H9 (cell line): ENCODE measurements around the gene CCDC192. TPM values are rescaled to one million over a fixed set of nuclear protein-coding genes. Genes with fewer than 3 reads are reported as not detected.

Experiments used
- DNase-seq: peaks from one replicate; pipeline ENCODE4 v3.0.0-alpha.2; 2017
- H2AFZ ChIP-seq: one replicate; pipeline ENCODE4 v1.6.1; 2013; ENCODE audit warnings: mild to moderate bottlenecking, low read length, control low read depth, moderate library complexity
- H2AK5ac ChIP-seq: 2 replicates; pipeline ENCODE4 v1.6.1; 2013; ENCODE audit warnings: low read length, control low read depth, mixed read lengths; ENCODE audit not compliant: insufficient read length
- H2BK120ac ChIP-seq: one replicate; pipeline ENCODE4 v1.6.1; 2013; ENCODE audit warnings: low read depth, mild to moderate bottlenecking, low read length, control low read depth, inconsistent platforms; ENCODE audit not compliant: poor library complexity, severe bottlenecking
- H2BK12ac ChIP-seq: 2 replicates; pipeline ENCODE4 v1.6.1; 2013; ENCODE audit warnings: low read length, control low read depth, mixed read lengths, low read depth; ENCODE audit not compliant: insufficient read length
- H2BK15ac ChIP-seq: 2 replicates; pipeline ENCODE4 v1.6.1; 2013; ENCODE audit warnings: low read depth, low read length, control low read depth
- H2BK20ac ChIP-seq: one replicate; pipeline ENCODE4 v1.6.1; 2013; ENCODE audit warnings: low read depth, mild to moderate bottlenecking, low read length, control low read depth, inconsistent platforms; ENCODE audit not compliant: poor library complexity, severe bottlenecking
- H2BK5ac ChIP-seq: 2 replicates; pipeline ENCODE4 v1.6.1; 2013; ENCODE audit warnings: low read length, control low read depth, mixed read lengths; ENCODE audit not compliant: insufficient read length
- H3K14ac ChIP-seq: 2 replicates; pipeline ENCODE4 v1.6.1; 2013; ENCODE audit warnings: low read length, control low read depth; ENCODE audit not compliant: insufficient read depth
- H3K18ac ChIP-seq: 2 replicates; pipeline ENCODE4 v1.6.1; 2013; ENCODE audit warnings: low read depth, mild to moderate bottlenecking, mixed read lengths, low read length, control low read depth; ENCODE audit not compliant: insufficient read length
- H3K23ac ChIP-seq: 2 replicates; pipeline ENCODE4 v1.6.1; 2013; ENCODE audit warnings: low read length, control low read depth, mixed read lengths, low read depth; ENCODE audit not compliant: insufficient read length
- H3K23me2 ChIP-seq: 2 replicates; pipeline ENCODE4 v1.6.1; 2013; ENCODE audit warnings: low read depth, mild to moderate bottlenecking, mixed read lengths, low read length, control low read depth; ENCODE audit not compliant: insufficient read length, poor library complexity, severe bottlenecking
- H3K27ac ChIP-seq: 2 replicates; pipeline ENCODE4 v1.5.1; 2013; ENCODE audit warnings: low read length, control low read depth, mixed read lengths, low read depth; ENCODE audit not compliant: insufficient read length
- H3K27me3 ChIP-seq: 2 replicates; pipeline ENCODE4 v1.6.1; 2013; ENCODE audit warnings: low read length, control low read depth, inconsistent platforms; ENCODE audit not compliant: insufficient read depth
- H3K4ac ChIP-seq: 2 replicates; pipeline ENCODE4 v1.6.1; 2013; ENCODE audit warnings: low read depth, mild to moderate bottlenecking, control low read depth, inconsistent platforms, low read length, moderate library complexity
- H3K4me1 ChIP-seq: 2 replicates; pipeline ENCODE4 v1.6.1; 2013; ENCODE audit warnings: low read length, control low read depth, inconsistent platforms; ENCODE audit not compliant: insufficient read depth
- H3K4me2 ChIP-seq: 2 replicates; pipeline ENCODE4 v1.6.1; 2013; ENCODE audit warnings: low read length, control low read depth, mixed read lengths; ENCODE audit not compliant: insufficient read length, insufficient read depth
- H3K56ac ChIP-seq: 2 replicates; pipeline ENCODE4 v1.6.1; 2013; ENCODE audit warnings: low read depth, mild to moderate bottlenecking, mixed read lengths, low read length, control low read depth; ENCODE audit not compliant: insufficient read length
- H3K79me1 ChIP-seq: 2 replicates; pipeline ENCODE4 v1.6.1; 2013; ENCODE audit warnings: low read depth, mild to moderate bottlenecking, moderate library complexity, low read length, control low read depth, inconsistent platforms; ENCODE audit not compliant: insufficient read depth, poor library complexity, severe bottlenecking
- H3K79me2 ChIP-seq: 2 replicates; pipeline ENCODE4 v1.6.1; 2013; ENCODE audit warnings: low read length, control low read depth, inconsistent platforms; ENCODE audit not compliant: insufficient read depth
- H3K9ac ChIP-seq: 2 replicates; pipeline ENCODE4 v1.6.1; 2013; ENCODE audit warnings: low read length, control low read depth, mixed read lengths; ENCODE audit not compliant: insufficient read length; ENCODE audit errors: extremely low read depth
- H3K9me3 ChIP-seq: one replicate; pipeline ENCODE4 v1.6.1; 2013; ENCODE audit warnings: low read depth, low read length, inconsistent platforms; ENCODE audit not compliant: control insufficient read depth
- H3T11ph ChIP-seq: one replicate; pipeline ENCODE4 v1.6.1; 2013; ENCODE audit warnings: mild to moderate bottlenecking, low read length, control low read depth, inconsistent platforms
- H4K20me1 ChIP-seq: one replicate; pipeline ENCODE4 v1.6.1; 2013; ENCODE audit not compliant: control insufficient read depth, insufficient read length, insufficient read depth
- H4K5ac ChIP-seq: 2 replicates; pipeline ENCODE4 v1.6.1; 2013; ENCODE audit warnings: low read depth, mild to moderate bottlenecking, mixed read lengths, low read length, control low read depth; ENCODE audit not compliant: insufficient read length
- H4K8ac ChIP-seq: replicated peaks from 2 replicates; pipeline ENCODE4 v1.6.1; 2013; ENCODE audit warnings: low read length, control low read depth, mixed read lengths, low read depth; ENCODE audit not compliant: insufficient read length
- H4K91ac ChIP-seq: 2 replicates; pipeline ENCODE4 v1.6.1; 2013; ENCODE audit warnings: low read depth, mild to moderate bottlenecking, moderate library complexity, mixed read lengths, low read length, control low read depth; ENCODE audit not compliant: insufficient read length
- H3K27ac Mint-ChIP-seq, 3 experiments: 2 replicates in 2 of 3; 3 replicates in 1 of 3; pipeline ENCODE4 v1.8.0; 2020 to 2021; ENCODE audit warnings: mixed read lengths in 3 of 3, mild to moderate bottlenecking in 1 of 3, moderate library complexity in 1 of 3
- H3K27me3 Mint-ChIP-seq: 2 replicates; pipeline ENCODE4 v1.8.0; 2021; ENCODE audit warnings: low read depth, mild to moderate bottlenecking, moderate library complexity, mixed read lengths
- H3K36me3 Mint-ChIP-seq, 3 experiments: 2 replicates in 2 of 3; 3 replicates in 1 of 3; pipeline ENCODE4 v1.8.0; 2020 to 2021; ENCODE audit warnings: low read depth in 3 of 3, mixed read lengths in 3 of 3; ENCODE audit not compliant: insufficient read depth in 1 of 3
- H3K4me1 Mint-ChIP-seq, 2 experiments: 2 replicates each; pipeline ENCODE4 v1.8.0; 2020; ENCODE audit warnings: mixed read lengths in 2 of 2
- H3K4me3 Mint-ChIP-seq, 2 experiments: 2 replicates in 1 of 2; 3 replicates in 1 of 2; pipeline ENCODE4 v1.8.0; 2020 to 2021; ENCODE audit warnings: mild to moderate bottlenecking in 2 of 2, mixed read lengths in 2 of 2, moderate library complexity in 1 of 2
- H3K9me3 Mint-ChIP-seq, 2 experiments: 2 replicates in 1 of 2; 3 replicates in 1 of 2; pipeline ENCODE4 v1.8.0; 2020; ENCODE audit warnings: mild to moderate bottlenecking in 2 of 2, mixed read lengths in 2 of 2, moderate library complexity in 1 of 2
- CTCF ChIP-seq: fragments of 200-600 bp; sonication (generic); conservative IDR thresholded peaks from 3 replicates; pipeline ENCODE4 v1.8.0; 2021; ENCODE audit warnings: antibody characterized with exemption, mild to moderate bottlenecking
- WGBS: extraction: QIAGEN DNeasy Blood & Tissue Kit; methylation state at CpG from one replicate; pipeline ENCODE4 v1.1.7; 2013; ENCODE audit warnings: missing lambda C conversion rate, low lambda C conversion rate, mixed read lengths; ENCODE audit not compliant: insufficient read length; ENCODE audit errors: extremely low coverage; 5-methylcytosine and 5-hydroxymethylcytosine counted together
- total RNA-seq: library from RNA; stranded (reverse); gene quantifications from 2 replicates; pipeline ENCODE4 v1.2.1, GENCODE V29; 2021

CCDC192 gene
- total RNA-seq, 1 experiment from 2014 or later = not detected

- Histone ChIP-seq H3K23ac (no peak overlapping the region), H3K4me1 (peaks cover 2% of the 10 kb centered on the region; the same call in 1 of the 2 replicates), H3K79me1 (no peaks in the 10 kb centered on the region), H4K91ac (no peak overlapping the region), H3K14ac (no peak overlapping the region; the same call in 1 of the 2 replicates), H4K20me1 (no peaks in the 10 kb centered on the region), H3K56ac (no peak overlapping the region), H3K23me2 (no peaks in the 10 kb centered on the region), H2AK5ac (no peak overlapping the region), H3K9ac (no peak overlapping the region), H3K27ac (no peak overlapping the region), H3K18ac (no peak overlapping the region), H3K79me2 (no peaks in the 10 kb centered on the region), H2BK120ac (no peak overlapping the region), H4K5ac (no peak overlapping the region), H3K4ac (no peak overlapping the region), H3T11ph (no peak overlapping the region), H3K27me3 (peaks cover 21% of the 10 kb centered on the region), H4K8ac (no peak overlapping the region), H2BK20ac (no peak overlapping the region), H2BK12ac (no peak overlapping the region), H3K9me3 (no peaks in the 10 kb centered on the region), H3K4me2 (no peak overlapping the region), H2BK5ac (no peak overlapping the region), H2BK15ac (no peak overlapping the region), H2AFZ (no peak overlapping the region)
- H3K4me3 Mint-ChIP-seq = no peak overlapping the region
- TF ChIP-seq CTCF = no peak
- H3K27me3 Mint-ChIP-seq = peaks cover 85% of the 10 kb centered on the region
- no CpG with 5 or more reads among the region's 6 CpGs for WGBS
- no peaks in the 10 kb centered on the region for H3K9me3 Mint-ChIP-seq
- no peak overlapping the region for H3K27ac Mint-ChIP-seq
- H3K36me3 Mint-ChIP-seq = no peaks in the 10 kb centered on the region; a peak in 1 of 7 replicates
- peaks cover 18 to 19% of the 10 kb centered on the region in 2 experiments for H3K4me1 Mint-ChIP-seq
- DNase-seq = no peak
These were observed 233.3 kb downstream of the CCDC192 start for GRCh38 chr5:127936439-127936972.
